ENCODE data around the gene SVOPL.

The SVOPL gene

GRCh38 chr7:138607216-138608126 is 93.7 kb downstream of the SVOPL start:
- no peak for DNase-seq (ENCODE audit: low read depth)

DNA sequence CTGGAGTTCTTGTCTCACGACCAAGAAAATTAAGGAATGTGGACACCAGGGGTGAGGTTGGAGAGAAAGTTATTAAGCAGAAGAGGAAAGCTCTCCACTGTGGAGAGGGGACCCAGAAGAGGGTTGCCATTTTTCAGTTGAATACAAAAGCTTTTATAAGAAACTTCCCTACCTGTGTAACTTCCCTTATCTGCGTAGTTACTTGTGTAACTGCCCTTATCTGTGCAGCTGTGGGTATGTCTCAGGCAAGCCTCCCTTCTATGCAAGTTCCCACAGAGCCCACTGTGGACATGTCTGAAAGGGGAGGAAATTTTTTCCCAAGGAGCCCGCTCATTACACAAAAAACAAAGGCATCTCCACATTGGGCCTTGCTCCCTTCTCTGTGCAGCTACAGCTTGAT is 94.9 kb downstream of the SVOPL start:
- no peak for DNase-seq (ENCODE audit: low read depth)

GRCh38 chr7:138603549-138604318 is 97.4 kb downstream of the SVOPL start:
- DNase-seq (ENCODE audit: low read depth) = no peak

DNA sequence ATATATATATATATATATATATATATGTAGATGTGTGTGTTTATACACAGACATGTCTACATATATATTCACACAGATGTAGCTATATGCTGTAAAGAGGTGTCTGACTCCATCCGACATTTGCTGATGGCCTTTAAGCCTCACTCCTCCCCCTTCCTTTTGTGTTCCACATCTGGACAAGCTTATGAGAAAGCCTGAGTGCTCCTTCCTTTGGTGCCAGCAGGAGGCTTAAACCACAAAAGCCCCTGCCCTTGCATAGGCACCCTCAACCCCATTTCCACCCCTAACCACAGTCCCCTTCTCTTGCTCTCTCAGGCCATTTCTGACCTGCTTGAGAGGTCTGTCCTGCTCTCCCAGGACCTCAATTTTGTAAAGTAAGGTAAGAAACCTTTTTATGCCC is 98.7 kb downstream of the SVOPL start:
- no peak for DNase-seq (ENCODE audit: low read depth)

DNA sequence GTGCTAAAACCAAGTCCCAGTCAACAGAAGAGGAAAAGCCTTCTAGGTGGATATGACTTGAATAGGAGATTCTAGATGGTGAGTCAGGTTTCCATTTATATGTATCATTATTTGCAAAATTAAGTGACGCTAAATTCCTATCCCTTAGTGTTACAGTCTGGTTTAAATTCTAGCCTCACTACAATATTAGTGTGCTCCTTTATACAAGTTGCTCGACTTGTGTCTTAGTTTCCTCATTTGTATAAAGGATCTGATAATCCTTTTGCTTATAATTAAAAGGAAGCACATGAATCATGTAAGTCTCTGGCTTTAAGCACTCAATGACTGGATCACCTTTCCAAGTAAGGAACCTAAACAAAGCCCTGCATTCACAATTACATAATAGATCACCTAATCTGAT is 105.7 kb downstream of the SVOPL start:
- no peak for DNase-seq (ENCODE audit: low read depth)

DNA sequence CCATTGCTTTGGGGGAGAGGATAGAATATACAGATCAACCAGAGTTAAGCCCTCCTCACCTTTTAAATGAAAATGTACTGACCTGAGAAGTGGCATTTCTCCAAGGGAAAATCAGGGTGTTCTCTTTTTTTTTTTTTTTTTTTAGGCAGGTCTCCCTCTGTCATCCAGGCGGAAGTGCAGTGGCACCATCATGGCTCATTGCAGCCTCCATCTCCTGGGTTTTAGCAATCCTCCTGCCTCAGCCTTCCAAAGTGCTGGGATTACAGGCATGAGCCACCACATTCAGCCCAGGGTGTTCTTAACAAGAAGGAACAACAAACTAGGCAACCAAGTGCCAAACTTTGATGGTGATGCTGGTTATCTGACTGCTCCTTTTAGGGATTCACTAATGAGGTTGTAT is 111.0 kb downstream of the SVOPL start:
- no peak for DNase-seq (ENCODE audit: low read depth)

DNA sequence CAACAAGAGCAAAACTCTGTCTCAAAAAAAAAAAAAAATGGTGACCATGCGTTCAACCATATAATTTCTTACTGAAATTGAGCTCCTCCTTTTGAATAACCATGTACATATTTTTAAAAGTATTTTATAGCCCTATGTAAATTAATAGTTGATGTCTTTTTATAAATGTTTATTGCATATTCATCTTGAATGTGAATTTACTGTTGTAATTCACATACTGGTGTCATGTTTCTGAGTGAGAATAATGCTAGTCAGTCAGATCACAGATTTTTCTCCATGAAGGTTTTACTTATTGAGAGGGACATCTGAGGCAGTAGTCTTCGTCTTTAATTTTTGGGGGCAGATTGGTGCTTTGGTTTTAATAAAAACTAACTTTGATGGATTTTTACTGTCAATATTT is 112.2 kb downstream of the SVOPL start:
- no peak for DNase-seq (ENCODE audit: low read depth)

- DNase-seq (ENCODE audit: low read depth) = no peak
Measured at GRCh38 chr7:138587485-138587884, 113.7 kb downstream of the SVOPL start.

DNA sequence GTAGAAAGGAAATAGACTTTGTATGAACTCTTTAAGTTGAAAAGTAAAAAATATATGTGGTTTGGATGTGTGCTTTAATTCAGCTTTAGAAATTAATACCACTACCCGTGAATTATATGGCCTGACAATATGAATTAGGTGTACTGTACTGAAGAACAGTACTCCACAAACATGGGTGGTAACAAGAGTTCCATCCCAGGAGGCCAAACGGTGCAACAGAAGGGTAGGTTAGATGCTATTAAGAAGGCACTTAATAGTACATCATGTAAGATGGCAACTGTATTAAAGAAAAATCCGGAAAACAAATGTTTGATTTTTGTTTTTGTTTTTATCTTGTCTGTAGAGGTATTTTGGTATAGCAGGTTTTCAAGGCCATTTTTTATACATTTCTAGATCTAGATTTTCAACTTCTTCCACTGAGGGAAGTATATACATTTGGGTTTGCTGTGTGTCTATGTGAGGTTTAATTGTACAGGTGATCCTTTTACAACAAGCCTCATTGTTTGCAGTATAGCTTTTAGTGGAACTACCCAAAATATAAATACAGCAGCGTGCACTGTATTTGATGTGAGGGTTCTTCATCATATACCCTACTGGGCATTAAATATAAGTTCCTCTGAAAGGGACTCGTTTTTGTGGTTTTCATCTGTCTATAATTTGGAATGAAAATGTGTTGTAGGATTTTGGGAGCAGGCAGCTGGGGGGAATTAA is 115.7 kb downstream of the SVOPL start:
- no peak for DNase-seq (ENCODE audit: low read depth)

- no peak for DNase-seq (ENCODE audit: low read depth)
Measured at GRCh38 chr7:138584696-138585095, 116.5 kb downstream of the SVOPL start.

DNA sequence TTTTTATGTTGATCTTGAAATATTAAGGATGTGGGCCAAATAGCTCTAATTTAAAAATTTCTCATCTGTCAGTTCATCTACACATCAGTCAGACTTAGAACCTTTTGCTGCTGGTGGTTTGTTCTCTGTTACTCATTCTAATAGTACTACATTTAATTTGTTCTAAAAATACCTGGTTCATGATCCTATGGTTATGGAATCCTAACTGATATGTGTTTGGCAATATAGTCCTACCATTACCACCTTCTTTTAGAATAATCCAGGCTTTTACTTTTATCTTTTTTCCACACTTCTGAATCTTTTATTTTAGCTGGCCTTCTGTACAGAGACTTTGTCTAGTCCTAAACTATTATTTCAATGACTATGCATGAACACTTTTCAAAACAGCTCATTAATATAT is 116.9 kb downstream of the SVOPL start:
- no peak for DNase-seq (ENCODE audit: low read depth)

- no peak for DNase-seq (ENCODE audit: low read depth)
Measured at GRCh38 chr7:138581065-138581464, 120.1 kb downstream of the SVOPL start.

GRCh38 chr7:138579671-138580070 is 121.5 kb downstream of the SVOPL start:
- DNase-seq (ENCODE audit: low read depth) = no peak

GRCh38 chr7:138579136-138579535 is 122.0 kb downstream of the SVOPL start:
- DNase-seq (ENCODE audit: low read depth) = no peak

DNA sequence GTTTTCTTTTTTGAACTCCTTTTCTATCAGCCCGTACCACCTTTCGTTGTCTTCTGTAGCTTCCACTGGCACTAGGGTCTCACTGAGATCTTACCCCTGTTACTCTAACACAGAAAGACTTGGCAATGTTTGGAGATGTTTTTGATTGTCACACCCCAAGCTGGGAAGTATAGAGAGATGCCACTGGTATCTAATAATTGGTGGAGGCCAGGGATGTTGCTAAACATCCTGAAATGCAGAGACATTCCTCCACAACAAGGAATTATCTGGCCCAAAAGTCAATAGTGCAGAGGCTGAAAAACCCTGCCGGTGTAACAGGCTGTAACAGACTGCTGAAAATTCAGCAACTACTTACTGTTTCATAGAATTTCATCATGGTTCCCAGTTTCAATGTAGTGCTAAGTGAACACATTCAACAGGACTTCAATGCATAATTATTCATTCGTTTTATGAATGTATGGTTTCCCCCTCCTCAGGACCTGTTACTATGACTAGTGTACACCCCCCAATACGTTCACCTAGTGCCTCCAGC is 125.2 kb downstream of the SVOPL start:
- no peak for DNase-seq (ENCODE audit: low read depth)

DNA sequence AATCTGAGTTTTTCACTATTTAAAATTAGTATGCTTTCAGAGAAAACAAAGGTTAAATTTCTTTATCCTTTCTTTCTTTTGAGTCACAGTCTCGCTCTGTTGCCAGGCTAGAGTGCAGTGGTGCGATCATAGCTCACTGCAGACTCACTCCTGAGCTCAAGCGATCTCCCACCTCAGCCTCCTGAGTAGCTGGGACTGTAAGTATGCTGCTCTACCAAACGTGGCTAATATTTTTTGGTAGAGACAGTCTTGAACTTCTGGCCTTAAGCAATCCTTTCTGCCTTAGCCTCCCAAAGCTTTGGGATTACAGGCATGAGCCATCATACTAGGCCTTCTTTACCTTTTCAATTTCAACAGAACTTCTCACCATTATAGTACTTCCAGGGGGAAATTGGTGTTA is 127.4 kb downstream of the SVOPL start:
- no peak for DNase-seq (ENCODE audit: low read depth)

DNA sequence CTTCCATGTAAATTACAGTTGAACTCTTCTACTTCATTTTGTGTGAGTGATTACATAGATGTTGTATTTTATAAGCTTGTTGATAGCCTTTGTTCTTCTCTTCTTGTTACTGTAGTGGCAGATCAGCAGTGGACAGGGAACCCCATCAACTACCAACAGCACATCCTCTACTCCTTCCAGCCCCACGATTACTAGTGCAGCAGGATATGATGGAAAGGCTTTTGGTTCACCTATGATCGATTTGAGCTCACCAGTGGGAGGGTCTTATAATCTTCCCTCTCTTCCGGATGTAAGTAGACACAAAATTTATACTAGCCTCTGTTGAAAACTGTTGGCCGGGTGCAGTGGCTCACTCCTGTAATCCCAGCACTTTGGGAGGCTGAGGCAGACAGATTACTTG is 130.4 kb downstream of the SVOPL start:
- DNase-seq (ENCODE audit: low read depth) = no peak

DNA sequence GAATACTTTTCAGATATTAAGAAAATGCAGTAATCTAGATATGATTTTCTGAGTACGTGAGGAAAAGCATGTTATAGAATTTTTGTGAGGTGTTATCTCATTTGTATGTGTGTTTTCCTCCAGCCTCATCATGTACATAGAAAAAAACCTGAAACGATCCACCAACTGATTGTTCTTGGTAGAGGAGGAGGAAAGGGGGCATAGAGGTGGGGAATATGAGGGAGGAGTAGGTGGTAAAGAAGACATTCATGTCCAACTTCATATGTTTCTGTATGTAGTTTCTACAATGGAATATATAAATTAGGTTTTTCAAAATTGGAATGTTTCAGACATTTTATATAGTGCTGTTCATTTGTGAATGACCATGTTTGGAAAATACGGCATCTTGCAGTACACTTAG is 131.7 kb downstream of the SVOPL start:
- no peak for DNase-seq (ENCODE audit: low read depth)

DNA sequence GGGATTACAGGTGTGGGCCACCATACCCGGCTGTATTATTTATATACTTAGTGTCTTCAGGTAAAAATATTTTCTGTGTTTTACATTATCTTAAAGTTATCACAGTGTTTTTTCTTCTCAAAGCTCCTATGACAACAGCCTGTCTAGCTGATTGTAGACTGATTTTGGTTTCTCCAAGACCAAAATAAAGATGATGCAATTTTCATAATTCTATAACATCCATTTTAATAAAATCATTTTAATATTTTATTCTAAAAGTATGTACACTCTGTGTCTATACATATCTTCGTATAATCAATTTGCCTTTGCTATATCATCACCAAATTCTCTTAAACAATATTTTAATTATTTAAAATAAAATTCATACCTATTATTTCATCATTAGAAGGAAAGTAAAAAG is 132.5 kb downstream of the SVOPL start:
- no peak for DNase-seq (ENCODE audit: low read depth)

DNA sequence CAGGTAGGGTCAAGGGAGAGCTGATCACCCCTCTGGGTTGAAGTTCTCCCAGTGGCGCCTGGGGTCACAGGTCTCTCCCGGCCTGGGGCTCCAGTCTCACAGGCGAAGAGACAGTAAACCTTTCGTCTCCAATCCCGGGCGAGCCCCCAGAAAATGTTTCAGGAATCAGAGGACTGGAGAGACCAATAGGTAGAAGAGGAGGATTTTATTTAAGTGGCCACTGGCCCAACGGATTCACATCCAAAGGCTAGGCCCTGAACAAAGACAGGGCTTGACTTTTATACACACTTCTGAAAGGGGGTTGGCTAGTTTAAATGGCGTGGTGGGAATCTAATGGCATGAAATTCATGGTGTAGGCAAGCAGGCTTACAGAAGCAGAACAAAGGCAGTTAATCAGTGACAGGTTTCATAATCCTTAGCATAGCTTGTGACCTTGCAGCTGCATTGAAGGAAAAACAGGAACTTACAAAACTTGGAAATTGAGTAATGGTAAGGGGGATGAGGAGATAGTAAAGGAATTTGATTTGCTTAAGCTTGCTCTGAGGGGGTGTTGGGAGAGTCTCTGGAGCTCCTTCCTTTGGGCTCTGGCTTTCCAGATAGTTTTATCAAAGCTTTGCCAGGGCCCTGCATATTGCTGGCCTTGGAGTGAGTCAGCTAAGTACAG is 135.6 kb downstream of the SVOPL start:
- DNase-seq (ENCODE audit: low read depth) = peak; percentile 23

- DNase-seq (ENCODE audit: low read depth) = no peak
Measured at GRCh38 chr7:138565071-138565450, 136.1 kb downstream of the SVOPL start.

DNA sequence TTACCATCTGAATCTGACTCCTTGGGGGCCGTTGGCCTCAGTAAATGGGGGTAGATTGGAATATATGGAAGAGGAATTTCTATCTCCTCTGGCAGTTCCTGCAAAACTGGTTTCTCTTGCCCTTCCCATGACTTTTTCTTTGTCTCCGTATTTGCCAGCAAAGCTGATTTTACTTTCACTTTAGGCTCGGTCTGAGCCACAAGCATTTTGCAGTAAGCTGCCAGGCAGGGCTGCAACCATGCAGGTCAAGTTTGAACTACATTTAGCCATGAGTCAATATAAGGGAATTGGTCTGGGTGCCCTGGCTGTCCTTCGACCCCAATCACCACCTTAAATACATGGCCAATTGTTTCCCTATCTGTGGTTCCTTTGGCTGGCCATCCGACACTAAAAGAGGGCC is 136.8 kb downstream of the SVOPL start:
- DNase-seq (ENCODE audit: low read depth) = no peak

All from HS-5 (cell line).